GM12873 (cell line): ENCODE measurements around the gene MYRIP.

Experiments used
- CTCF ChIP-seq: IDR thresholded peaks from 2 replicates; pipeline ENCODE4 v1.5.1; 2012; ENCODE audit warnings: low read depth, mild to moderate bottlenecking, moderate library complexity, low read length, control low read depth; ENCODE audit not compliant: insufficient read depth; ENCODE audit errors: missing control alignments

Gene MYRIP

GRCh38 chr3:39848365-39848764 lies 39.0 kb downstream of the MYRIP start:
- TF ChIP-seq CTCF, result no peak

GRCh38 chr3:39849992-39850715 lies 40.7 kb downstream of the MYRIP start:
- TF ChIP-seq CTCF, result no peak

- no peak for TF ChIP-seq CTCF
These were observed 41.3 kb downstream of the MYRIP start for GRCh38 chr3:39850716-39851032.

- no peak for TF ChIP-seq CTCF
These were observed 46.1 kb downstream of the MYRIP start for GRCh38 chr3:39855517-39855916.

GRCh38 chr3:39869890-39870289 lies 60.5 kb downstream of the MYRIP start:
- TF ChIP-seq CTCF, result no peak

GRCh38 chr3:39870706-39871105 lies 61.3 kb downstream of the MYRIP start:
- no peak for TF ChIP-seq CTCF

- TF ChIP-seq CTCF, result no peak
These were observed 70.2 kb downstream of the MYRIP start for GRCh38 chr3:39879581-39879980.

GRCh38 chr3:39882111-39882510 lies 72.7 kb downstream of the MYRIP start:
- TF ChIP-seq CTCF, result no peak
